Esophagus squamous epithelium (tissue), 4 donors: Measurements from ENCODE around the gene ALX4.

Experiments
- CTCF ChIP-seq, 6 experiments: fragments of 450-650 bp in 4 of 6; fragments of 200-600 bp in 2 of 6; sonication (generic) in 2 of 6; IDR thresholded peaks; one replicate each; pipeline ENCODE4 v1.5.1; 2016 to 2019; ENCODE audit warnings: antibody characterized with exemption in 6 of 6, mild to moderate bottlenecking in 4 of 6, moderate library complexity in 4 of 6
- POLR2A ChIP-seq, 4 donors: fragments of 450-650 bp; IDR thresholded peaks; one replicate each; pipeline ENCODE4 v1.6.1; 2017; ENCODE audit warnings: antibody characterized with exemption in 4 of 4, mild to moderate bottlenecking in 4 of 4, moderate library complexity in 3 of 4

- TF ChIP-seq POLR2A (IDR thresholded peaks at IDR 0.05) (no peak), CTCF (IDR thresholded peaks at IDR 0.05) (no peak)
Measured at GRCh38 chr11:44268614-44269080, 41.3 kb downstream of the ALX4 start.
